Measurements from ENCODE around the gene ARRDC4. TPM values are rescaled to one million over a fixed set of nuclear protein-coding genes. Genes with fewer than 3 reads are reported as not detected.

ARRDC4 gene
- polyA plus RNA-seq, 1 donor from 2014 or later, result 39.7 TPM

DNA sequence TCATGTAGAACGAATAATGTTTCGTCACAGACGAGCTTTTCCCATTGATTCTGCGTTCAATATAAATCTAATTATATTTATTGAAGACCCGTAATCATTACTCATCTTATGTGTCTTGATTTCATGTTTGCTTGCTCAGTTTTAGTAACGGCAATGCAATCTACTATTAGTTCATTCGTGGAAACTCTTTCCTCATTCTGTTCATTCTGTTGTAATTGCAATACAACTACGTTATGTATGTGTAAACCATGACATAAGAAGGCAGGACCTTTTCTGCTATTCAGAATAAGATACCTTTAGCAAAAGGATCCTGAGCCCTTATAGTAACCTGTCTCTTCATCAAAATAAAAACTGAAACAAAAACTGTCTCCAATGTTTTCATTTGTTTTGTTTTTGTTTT is 6.8 kb upstream of the ARRDC4 start:
- Histone ChIP-seq H3K9me3 (ENCODE audit: low read length) (no peaks in the 10 kb centered on the region), H2AFZ (ENCODE audit: low read depth, low read length) (no peak overlapping the region), H3K9me2 (ENCODE audit: insufficient read depth, low read length) (no peaks in the 10 kb centered on the region), H3K79me2 (replicated peaks; ENCODE audit: insufficient read depth, low read length) (no peaks in the 10 kb centered on the region), H3K4me3 (ENCODE audit: low read length) (no peak overlapping the region), H3K27ac (ENCODE audit: low read length) (no peak overlapping the region), H3F3A (ENCODE audit: insufficient read depth, low read length, poor library complexity, severe bottlenecking) (no peaks in the 10 kb centered on the region), H3K27me3 (ENCODE audit: insufficient read depth, low read depth, low read length) (no peaks in the 10 kb centered on the region), H3K36me3 (ENCODE audit: insufficient read depth, low read length) (no peaks in the 10 kb centered on the region), H3K4me2 (ENCODE audit: low read length) (no peak overlapping the region), H4K20me1 (ENCODE audit: insufficient read depth) (no peaks in the 10 kb centered on the region), H3K9ac (ENCODE audit: low read length) (no peak overlapping the region)
- TF ChIP-seq, protein P1, sequence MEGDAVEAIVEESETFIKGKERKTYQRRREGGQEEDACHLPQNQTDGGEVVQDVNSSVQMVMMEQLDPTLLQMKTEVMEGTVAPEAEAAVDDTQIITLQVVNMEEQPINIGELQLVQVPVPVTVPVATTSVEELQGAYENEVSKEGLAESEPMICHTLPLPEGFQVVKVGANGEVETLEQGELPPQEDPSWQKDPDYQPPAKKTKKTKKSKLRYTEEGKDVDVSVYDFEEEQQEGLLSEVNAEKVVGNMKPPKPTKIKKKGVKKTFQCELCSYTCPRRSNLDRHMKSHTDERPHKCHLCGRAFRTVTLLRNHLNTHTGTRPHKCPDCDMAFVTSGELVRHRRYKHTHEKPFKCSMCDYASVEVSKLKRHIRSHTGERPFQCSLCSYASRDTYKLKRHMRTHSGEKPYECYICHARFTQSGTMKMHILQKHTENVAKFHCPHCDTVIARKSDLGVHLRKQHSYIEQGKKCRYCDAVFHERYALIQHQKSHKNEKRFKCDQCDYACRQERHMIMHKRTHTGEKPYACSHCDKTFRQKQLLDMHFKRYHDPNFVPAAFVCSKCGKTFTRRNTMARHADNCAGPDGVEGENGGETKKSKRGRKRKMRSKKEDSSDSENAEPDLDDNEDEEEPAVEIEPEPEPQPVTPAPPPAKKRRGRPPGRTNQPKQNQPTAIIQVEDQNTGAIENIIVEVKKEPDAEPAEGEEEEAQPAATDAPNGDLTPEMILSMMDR (IDR thresholded peaks at IDR 0.05; ENCODE audit: poor library complexity, severe bottlenecking), result no peak
- TF ChIP-seq TAF1 (IDR thresholded peaks at IDR 0.05; ENCODE audit: low read depth), result no peak
- no peak for TF ChIP-seq POLR2AphosphoS5 (IDR thresholded peaks at IDR 0.05)
- no peak for TF ChIP-seq RAD21 (conservative IDR thresholded peaks at IDR 0.05)
- TF ChIP-seq EP300 (conservative IDR thresholded peaks at IDR 0.05; ENCODE audit: poor library complexity, severe bottlenecking), result no peak

DNA sequence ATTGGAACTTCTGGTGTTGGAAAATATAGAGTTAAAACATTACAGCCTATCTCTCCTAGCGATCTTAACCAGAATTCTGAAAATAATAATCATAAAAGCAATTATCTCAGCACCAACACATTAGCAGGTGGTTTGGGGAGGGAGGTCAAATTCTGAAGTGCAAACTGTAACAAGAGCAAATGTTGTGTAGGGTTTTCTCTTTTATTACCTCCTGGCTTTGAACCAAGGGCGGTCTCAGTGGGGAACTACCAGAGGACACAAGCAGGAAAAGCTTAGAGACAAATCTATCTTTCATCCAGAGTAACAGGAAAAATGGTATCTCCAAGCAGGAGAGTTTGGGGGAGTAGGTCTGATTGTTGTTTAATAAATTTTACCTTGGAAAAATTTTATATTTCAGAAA is 5.5 kb upstream of the ARRDC4 start:
- Histone ChIP-seq H3F3A (ENCODE audit: insufficient read depth, low read length, poor library complexity, severe bottlenecking) (no peaks in the 10 kb centered on the region), H3K27ac (ENCODE audit: low read length) (no peak overlapping the region), H3K9ac (ENCODE audit: low read length) (no peak overlapping the region), H4K20me1 (ENCODE audit: insufficient read depth) (no peaks in the 10 kb centered on the region), H3K36me3 (ENCODE audit: insufficient read depth, low read length) (no peaks in the 10 kb centered on the region), H3K9me2 (ENCODE audit: insufficient read depth, low read length) (no peaks in the 10 kb centered on the region), H3K9me3 (ENCODE audit: low read length) (no peaks in the 10 kb centered on the region), H3K4me3 (ENCODE audit: low read length) (no peak overlapping the region), H3K79me2 (replicated peaks; ENCODE audit: insufficient read depth, low read length) (no peaks in the 10 kb centered on the region), H2AFZ (ENCODE audit: low read depth, low read length) (no peak overlapping the region), H3K4me2 (ENCODE audit: low read length) (no peak overlapping the region), H3K27me3 (ENCODE audit: insufficient read depth, low read depth, low read length) (no peaks in the 10 kb centered on the region)
- no peak for TF ChIP-seq EZH2 (IDR thresholded peaks at IDR 0.05; ENCODE audit: borderline replicate concordance, insufficient read depth, low read length, poor library complexity, severe bottlenecking)
- TF ChIP-seq, protein P1 (IDR thresholded peaks at IDR 0.05; ENCODE audit: poor library complexity, severe bottlenecking), result no peak
- no peak for TF ChIP-seq RAD21 (conservative IDR thresholded peaks at IDR 0.05)
- TF ChIP-seq EP300 (conservative IDR thresholded peaks at IDR 0.05; ENCODE audit: poor library complexity, severe bottlenecking), result no peak
- no peak for TF ChIP-seq MXI1 (conservative IDR thresholded peaks at IDR 0.05; ENCODE audit: poor library complexity, severe bottlenecking)
- TF ChIP-seq SMC3 (conservative IDR thresholded peaks at IDR 0.05; ENCODE audit: poor library complexity), result no peak
- TF ChIP-seq POLR2AphosphoS5 (IDR thresholded peaks at IDR 0.05), result no peak
- TF ChIP-seq TAF1 (IDR thresholded peaks at IDR 0.05; ENCODE audit: low read depth), result no peak
- TF ChIP-seq, protein P2, sequence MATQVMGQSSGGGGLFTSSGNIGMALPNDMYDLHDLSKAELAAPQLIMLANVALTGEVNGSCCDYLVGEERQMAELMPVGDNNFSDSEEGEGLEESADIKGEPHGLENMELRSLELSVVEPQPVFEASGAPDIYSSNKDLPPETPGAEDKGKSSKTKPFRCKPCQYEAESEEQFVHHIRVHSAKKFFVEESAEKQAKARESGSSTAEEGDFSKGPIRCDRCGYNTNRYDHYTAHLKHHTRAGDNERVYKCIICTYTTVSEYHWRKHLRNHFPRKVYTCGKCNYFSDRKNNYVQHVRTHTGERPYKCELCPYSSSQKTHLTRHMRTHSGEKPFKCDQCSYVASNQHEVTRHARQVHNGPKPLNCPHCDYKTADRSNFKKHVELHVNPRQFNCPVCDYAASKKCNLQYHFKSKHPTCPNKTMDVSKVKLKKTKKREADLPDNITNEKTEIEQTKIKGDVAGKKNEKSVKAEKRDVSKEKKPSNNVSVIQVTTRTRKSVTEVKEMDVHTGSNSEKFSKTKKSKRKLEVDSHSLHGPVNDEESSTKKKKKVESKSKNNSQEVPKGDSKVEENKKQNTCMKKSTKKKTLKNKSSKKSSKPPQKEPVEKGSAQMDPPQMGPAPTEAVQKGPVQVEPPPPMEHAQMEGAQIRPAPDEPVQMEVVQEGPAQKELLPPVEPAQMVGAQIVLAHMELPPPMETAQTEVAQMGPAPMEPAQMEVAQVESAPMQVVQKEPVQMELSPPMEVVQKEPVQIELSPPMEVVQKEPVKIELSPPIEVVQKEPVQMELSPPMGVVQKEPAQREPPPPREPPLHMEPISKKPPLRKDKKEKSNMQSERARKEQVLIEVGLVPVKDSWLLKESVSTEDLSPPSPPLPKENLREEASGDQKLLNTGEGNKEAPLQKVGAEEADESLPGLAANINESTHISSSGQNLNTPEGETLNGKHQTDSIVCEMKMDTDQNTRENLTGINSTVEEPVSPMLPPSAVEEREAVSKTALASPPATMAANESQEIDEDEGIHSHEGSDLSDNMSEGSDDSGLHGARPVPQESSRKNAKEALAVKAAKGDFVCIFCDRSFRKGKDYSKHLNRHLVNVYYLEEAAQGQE (IDR thresholded peaks at IDR 0.05; ENCODE audit: borderline replicate concordance), result no peak
